MM.1S (cell line): ENCODE data around the gene EPN3.

Experiments used
- DNase-seq: peaks from one replicate; pipeline ENCODE4 v3.0.0-alpha.2; 2015
- H2AFZ ChIP-seq: fragments of 300-600 bp; sonication (generic); 2 replicates; pipeline ENCODE4 v1.6.0; 2016; ENCODE audit warnings: antibody characterized with exemption, low read length
- H3F3A ChIP-seq: fragments of 300-600 bp; sonication (generic); 2 replicates; pipeline ENCODE4 v1.6.1; 2016; ENCODE audit warnings: mild to moderate bottlenecking, antibody characterized with exemption, low read length, moderate library complexity, mixed read lengths; ENCODE audit not compliant: insufficient read depth
- H3K27ac ChIP-seq: fragments of 300-600 bp; sonication (generic); 2 replicates; pipeline ENCODE4 v1.5.1; 2016; ENCODE audit warnings: mild to moderate bottlenecking, low read length
- H3K27me3 ChIP-seq: fragments of 300-600 bp; sonication (generic); replicated peaks from 2 replicates; pipeline ENCODE4 v1.6.0; 2016; ENCODE audit warnings: low read length; ENCODE audit not compliant: insufficient read depth
- H3K36me3 ChIP-seq: fragments of 300-600 bp; sonication (generic); replicated peaks from 2 replicates; pipeline ENCODE4 v1.6.1; 2016; ENCODE audit warnings: mild to moderate bottlenecking, low read length, mixed read lengths; ENCODE audit not compliant: insufficient read depth
- H3K4me1 ChIP-seq: fragments of 300-600 bp; sonication (generic); 2 replicates; pipeline ENCODE4 v1.6.1; 2016; ENCODE audit warnings: low read length, mixed read lengths
- H3K4me2 ChIP-seq: fragments of 300-600 bp; sonication (generic); 2 replicates; pipeline ENCODE4 v1.6.0; 2016; ENCODE audit warnings: low read depth, low read length
- H3K4me3 ChIP-seq: fragments of 300-600 bp; sonication (generic); 2 replicates; pipeline ENCODE4 v1.5.1; 2016; ENCODE audit warnings: low read length, mixed read lengths
- H3K79me2 ChIP-seq: fragments of 300-600 bp; sonication (generic); 2 replicates; pipeline ENCODE4 v1.6.1; 2016; ENCODE audit warnings: mixed run types, low read length, mixed read lengths
- H3K9ac ChIP-seq: fragments of 300-600 bp; sonication (generic); 2 replicates; pipeline ENCODE4 v1.6.1; 2016; ENCODE audit warnings: low read length, mixed read lengths
- H3K9me2 ChIP-seq: fragments of 300-600 bp; sonication (generic); replicated peaks from 2 replicates; pipeline ENCODE4 v1.6.1; 2016; ENCODE audit warnings: mild to moderate bottlenecking, low read length, mixed read lengths; ENCODE audit not compliant: insufficient read depth
- H3K9me3 ChIP-seq: fragments of 300-600 bp; sonication (generic); replicated peaks from 2 replicates; pipeline ENCODE4 v1.6.1; 2016; ENCODE audit warnings: mild to moderate bottlenecking, low read length, mixed read lengths; ENCODE audit not compliant: insufficient read depth
- H4K20me1 ChIP-seq: fragments of 300-600 bp; sonication (generic); 2 replicates; pipeline ENCODE4 v1.6.1; 2016; ENCODE audit warnings: mild to moderate bottlenecking, low read length, moderate library complexity, mixed read lengths; ENCODE audit not compliant: insufficient read depth
- EZH2 ChIP-seq: fragments of 300-600 bp; sonication (generic); optimal IDR thresholded peaks from 2 replicates; pipeline ENCODE3; 2017; ENCODE audit warnings: low read depth, mild to moderate bottlenecking, antibody characterized with exemption, low read length, mixed read lengths
- EZH2phosphoT487 ChIP-seq: fragments of 300-600 bp; sonication (generic); IDR thresholded peaks from 2 replicates; pipeline ENCODE4 v1.6.1; 2018; ENCODE audit warnings: antibody characterized with exemption, low read length
- TF ChIP-seq, protein P1 (sequence below): fragments of 300-600 bp; sonication (generic); IDR thresholded peaks from 2 replicates; pipeline ENCODE4 v1.5.1; 2016; ENCODE audit warnings: antibody characterized with exemption, low read length, mixed read lengths

EPN3 gene

DNA sequence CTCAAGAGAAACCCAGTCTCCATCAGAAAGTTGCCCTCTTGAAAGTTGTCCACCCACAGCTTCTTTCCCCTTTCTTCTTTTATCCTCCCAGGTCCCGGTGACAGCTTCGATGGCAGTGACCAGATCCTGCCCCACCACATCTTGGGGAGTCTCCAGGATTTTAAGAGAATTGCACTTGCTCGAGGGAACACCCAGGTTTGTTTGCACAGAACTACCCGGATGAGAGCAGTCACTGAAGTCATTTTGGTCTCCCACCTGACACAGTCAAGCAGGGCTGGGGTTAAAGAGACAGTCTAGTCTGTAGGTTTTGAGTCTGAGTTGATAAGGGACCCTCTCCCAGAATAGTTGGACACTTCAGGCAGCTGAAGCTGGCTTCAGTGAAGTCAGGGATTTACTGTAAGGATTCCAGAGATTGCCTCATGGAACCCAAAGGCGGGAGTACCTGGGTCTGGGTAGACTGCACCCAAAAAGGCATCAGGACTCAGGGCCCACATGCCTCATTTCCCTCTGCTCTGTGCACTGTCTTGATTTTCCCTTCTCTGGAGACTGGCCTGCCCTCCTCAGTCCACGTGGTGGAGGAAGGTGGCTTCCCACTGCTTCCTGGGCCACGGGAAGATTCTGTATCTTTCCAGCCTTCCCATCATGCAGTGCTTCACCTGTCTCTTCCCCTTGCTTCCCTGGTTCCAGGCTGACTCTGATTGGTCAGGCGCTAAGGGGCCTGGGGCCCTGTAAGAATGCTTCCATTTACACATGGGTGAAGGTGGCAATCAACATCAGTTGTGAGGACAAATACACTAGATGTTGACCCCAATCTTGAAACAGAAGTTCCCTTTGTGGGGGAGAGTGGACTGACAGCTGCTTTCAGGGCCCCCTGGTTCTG is 14.8 kb upstream of the EPN3 start:
- Histone ChIP-seq H3F3A (no peaks in the 10 kb centered on the region), H3K27me3 (no peaks in the 10 kb centered on the region), H3K9me3 (no peaks in the 10 kb centered on the region), H3K9ac (no peak overlapping the region), H3K36me3 (no peaks in the 10 kb centered on the region), H3K4me1 (no peaks in the 10 kb centered on the region), H3K4me3 (no peak overlapping the region), H2AFZ (no peak overlapping the region), H4K20me1 (no peaks in the 10 kb centered on the region), H3K9me2 (no peaks in the 10 kb centered on the region), H3K79me2 (no peaks in the 10 kb centered on the region), H3K4me2 (no peak overlapping the region), H3K27ac (no peak overlapping the region)
- DNase-seq, result no peak
- TF ChIP-seq EZH2phosphoT487, result no peak
- TF ChIP-seq, protein P1, sequence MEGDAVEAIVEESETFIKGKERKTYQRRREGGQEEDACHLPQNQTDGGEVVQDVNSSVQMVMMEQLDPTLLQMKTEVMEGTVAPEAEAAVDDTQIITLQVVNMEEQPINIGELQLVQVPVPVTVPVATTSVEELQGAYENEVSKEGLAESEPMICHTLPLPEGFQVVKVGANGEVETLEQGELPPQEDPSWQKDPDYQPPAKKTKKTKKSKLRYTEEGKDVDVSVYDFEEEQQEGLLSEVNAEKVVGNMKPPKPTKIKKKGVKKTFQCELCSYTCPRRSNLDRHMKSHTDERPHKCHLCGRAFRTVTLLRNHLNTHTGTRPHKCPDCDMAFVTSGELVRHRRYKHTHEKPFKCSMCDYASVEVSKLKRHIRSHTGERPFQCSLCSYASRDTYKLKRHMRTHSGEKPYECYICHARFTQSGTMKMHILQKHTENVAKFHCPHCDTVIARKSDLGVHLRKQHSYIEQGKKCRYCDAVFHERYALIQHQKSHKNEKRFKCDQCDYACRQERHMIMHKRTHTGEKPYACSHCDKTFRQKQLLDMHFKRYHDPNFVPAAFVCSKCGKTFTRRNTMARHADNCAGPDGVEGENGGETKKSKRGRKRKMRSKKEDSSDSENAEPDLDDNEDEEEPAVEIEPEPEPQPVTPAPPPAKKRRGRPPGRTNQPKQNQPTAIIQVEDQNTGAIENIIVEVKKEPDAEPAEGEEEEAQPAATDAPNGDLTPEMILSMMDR, result no peak
- TF ChIP-seq EZH2, result no peak

DNA sequence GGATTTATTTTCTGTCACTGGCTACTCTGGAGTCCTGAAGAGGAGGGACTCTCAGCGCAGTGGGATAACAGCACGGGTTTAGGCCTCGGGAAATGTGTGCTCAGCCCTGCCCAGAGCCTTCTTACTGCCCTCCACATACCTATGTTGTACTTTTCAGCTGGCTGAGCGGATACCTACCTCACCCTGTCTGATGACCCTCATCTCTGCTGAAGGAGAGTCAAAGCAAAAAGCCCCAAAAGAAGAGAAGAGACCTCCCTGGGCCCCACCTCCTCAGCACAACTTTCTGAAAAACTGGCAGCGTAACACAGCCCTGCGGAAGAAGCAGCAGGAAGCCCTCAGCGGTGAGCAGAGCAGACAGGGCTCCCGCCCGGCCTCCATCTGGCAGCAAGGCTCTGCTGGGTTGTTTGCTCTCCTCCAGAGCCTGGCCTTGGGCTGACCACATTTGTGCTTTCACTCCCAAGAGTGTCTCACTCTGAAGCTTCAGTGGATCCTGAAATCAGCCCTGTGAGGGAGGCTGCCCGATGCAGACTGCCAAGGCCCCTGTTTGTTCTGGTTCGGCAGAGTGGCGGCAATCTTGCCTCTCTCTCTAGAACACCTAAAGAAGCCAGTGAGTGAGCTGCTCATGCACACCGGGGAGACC is 14.0 kb upstream of the EPN3 start:
- H4K20me1 ChIP-seq, result no peaks in the 10 kb centered on the region
- H3K79me2 ChIP-seq, result no peaks in the 10 kb centered on the region
- no peaks in the 10 kb centered on the region for H3K9me2 ChIP-seq
- H3K27me3 ChIP-seq, result no peaks in the 10 kb centered on the region
- no peak overlapping the region for H3K4me3 ChIP-seq
- no peaks in the 10 kb centered on the region for H3F3A ChIP-seq
- TF ChIP-seq EZH2phosphoT487, result no peak
- TF ChIP-seq, protein P1, result no peak
- TF ChIP-seq EZH2, result no peak
- H3K9me3 ChIP-seq, result no peaks in the 10 kb centered on the region
- H3K36me3 ChIP-seq, result no peaks in the 10 kb centered on the region
- no peak for DNase-seq
- H3K9ac ChIP-seq, result no peak overlapping the region
- no peaks in the 10 kb centered on the region for H3K4me1 ChIP-seq
- H3K27ac ChIP-seq, result no peak overlapping the region
- no peak overlapping the region for H2AFZ ChIP-seq
- H3K4me2 ChIP-seq, result no peak overlapping the region

DNA sequence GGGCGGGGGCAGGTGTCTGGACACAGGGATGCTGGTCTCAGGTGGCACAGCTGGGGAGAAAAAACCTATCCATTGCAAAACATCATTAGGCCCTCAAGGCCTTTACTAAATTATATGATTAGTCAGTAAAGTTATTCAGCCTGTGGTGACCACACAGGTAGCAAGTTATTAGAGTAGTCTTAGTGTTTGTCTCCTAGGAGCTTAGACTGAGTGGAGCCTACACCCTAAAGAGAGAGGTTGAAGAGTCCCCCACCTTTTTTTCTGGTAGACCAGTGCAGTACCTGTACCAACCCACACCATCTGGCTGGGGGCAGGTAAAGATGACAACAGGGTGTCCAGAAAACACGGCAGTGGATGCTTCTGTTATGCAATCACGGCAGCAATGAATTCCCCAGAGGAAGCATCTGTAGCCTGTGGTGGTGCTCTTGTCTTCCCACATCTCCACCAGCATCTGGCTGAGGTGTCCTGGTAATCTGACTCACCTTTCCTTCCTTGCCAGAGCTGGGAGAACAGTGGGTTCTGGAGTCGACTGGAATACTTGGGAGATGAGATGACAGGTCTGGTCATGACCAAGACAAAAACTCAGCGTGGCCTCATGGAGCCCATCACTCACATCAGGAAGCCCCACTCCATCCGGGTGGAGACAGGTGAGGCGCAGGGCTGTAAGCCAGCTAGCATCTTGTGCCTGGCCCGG is 13.2 kb upstream of the EPN3 start:
- no peaks in the 10 kb centered on the region for H3K9me2 ChIP-seq
- H3F3A ChIP-seq, result no peaks in the 10 kb centered on the region
- no peaks in the 10 kb centered on the region for H3K27me3 ChIP-seq
- no peak overlapping the region for H3K4me2 ChIP-seq
- no peaks in the 10 kb centered on the region for H3K36me3 ChIP-seq
- H2AFZ ChIP-seq, result no peak overlapping the region
- no peak overlapping the region for H3K9ac ChIP-seq
- no peaks in the 10 kb centered on the region for H3K4me1 ChIP-seq
- no peaks in the 10 kb centered on the region for H4K20me1 ChIP-seq
- no peak overlapping the region for H3K4me3 ChIP-seq
- H3K9me3 ChIP-seq, result no peaks in the 10 kb centered on the region
- H3K27ac ChIP-seq, result no peak overlapping the region
- TF ChIP-seq EZH2 (no peak), EZH2phosphoT487 (no peak)
- TF ChIP-seq, protein P1, result no peak
- no peak for DNase-seq
- no peaks in the 10 kb centered on the region for H3K79me2 ChIP-seq
